Activated T-helper 1 cell treated with anti-CD3 and anti-CD28 coated beads, Interleukin-2, amount 50 U/mL, for 16 hours (primary cell): Measurements from ENCODE around the gene ETFBKMT.
"Not testable (repeated sequence)": the region's sequence is repeated elsewhere in the genome, so short reads cannot be mapped to it uniquely, and the experiment has no call there.

Experiments
- DNase-seq, 2 donors: peaks; one replicate each; pipeline ENCODE4 v3.0.0-alpha.2; 2020; ENCODE audit warnings: low read depth in 1 of 2, low spot score in 1 of 2

The ETFBKMT gene

DNA sequence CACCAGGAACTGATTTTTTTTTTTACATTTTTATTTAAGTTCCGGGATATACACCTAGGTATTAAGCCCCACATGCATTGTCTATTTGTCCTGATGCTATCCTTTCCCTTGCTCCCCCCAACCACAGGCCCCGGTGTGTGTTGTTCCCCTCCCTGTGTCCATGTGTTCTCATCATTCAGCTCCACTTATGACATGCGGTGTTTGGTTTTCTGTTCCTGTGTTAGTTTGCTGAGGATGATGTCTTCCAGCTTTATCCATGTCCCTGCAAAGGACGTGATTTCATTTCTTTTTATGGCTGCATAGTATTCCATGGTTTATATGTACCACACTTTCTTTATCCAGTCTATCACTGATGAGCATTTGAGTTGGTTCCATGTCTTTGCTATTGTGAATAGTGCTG, 57.5 kb downstream of the ETFBKMT start:
- DNase-seq = not testable (repeated sequence)

- not testable (repeated sequence) for DNase-seq
These were observed 59.2 kb downstream of the ETFBKMT start for GRCh38 chr12:31718542-31719198.

GRCh38 chr12:31722580-31722979, 63.1 kb downstream of the ETFBKMT start:
- no peak for DNase-seq
